ENCODE measurements around the gene LRMDA.

Gene LRMDA

DNA sequence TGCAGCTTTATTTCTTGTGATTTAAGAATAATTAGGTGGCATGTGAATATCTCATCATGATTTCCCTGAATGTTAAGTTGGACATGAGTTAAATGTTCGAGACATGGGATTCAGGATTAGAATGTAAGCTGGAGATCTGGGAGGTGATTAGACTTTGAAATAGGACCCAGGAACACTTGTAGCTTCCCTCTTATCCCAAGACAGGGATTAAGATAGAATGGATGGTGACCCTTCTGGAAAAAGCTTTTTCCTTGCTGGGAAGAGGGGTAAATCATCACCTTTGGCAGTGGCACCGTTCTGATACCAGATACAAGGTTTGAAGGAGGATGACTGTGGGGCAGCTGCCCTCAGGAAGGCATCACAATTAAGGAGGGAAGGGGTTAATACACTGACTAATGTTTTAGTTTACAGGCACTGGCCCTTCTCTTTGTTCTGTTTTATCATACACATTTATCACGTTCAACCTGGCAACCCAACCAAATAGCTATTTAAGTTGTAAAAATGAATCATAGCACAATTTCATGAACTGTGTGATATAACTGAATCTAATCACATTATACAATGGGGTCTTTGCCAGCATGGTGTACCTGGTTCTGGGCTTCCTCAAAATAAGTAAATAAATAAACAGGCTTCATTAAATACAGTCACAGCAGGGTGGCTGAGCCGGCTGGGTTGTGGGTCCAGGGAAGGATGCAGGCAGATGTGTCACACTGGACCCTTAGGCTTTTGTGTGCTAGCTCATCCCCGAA, 212.7 kb downstream of the LRMDA start:
- TF ChIP-seq EZH2phosphoT487 (IDR thresholded peaks at IDR 0.05; ENCODE audit: low read depth) (no peak), CTCF (IDR thresholded peaks at IDR 0.05; ENCODE audit: low read depth, low read length) (no peak)
- H3K4me1 ChIP-seq (ENCODE audit: low read length): no peaks in the 10 kb centered on the region
- no peaks in the 10 kb centered on the region for H3K27me3 ChIP-seq (ENCODE audit: low read depth, low read length)
- no peaks in the 10 kb centered on the region for H4K20me1 ChIP-seq (ENCODE audit: insufficient read depth, low read length)
- no peak overlapping the region for H3K27ac ChIP-seq (ENCODE audit: low read length)
- no peak overlapping the region for H3K4me2 ChIP-seq (ENCODE audit: low read length)
- no peak overlapping the region for H3K9ac ChIP-seq (ENCODE audit: low read length)
- no peaks in the 10 kb centered on the region for H3K36me3 ChIP-seq (replicated peaks; ENCODE audit: low read depth, low read length)
- H3K79me2 ChIP-seq (ENCODE audit: low read length): no peaks in the 10 kb centered on the region
- H2AFZ ChIP-seq (ENCODE audit: low read depth, low read length): no peak overlapping the region
- H3K9me3 ChIP-seq (ENCODE audit: insufficient read depth, low read length): no peaks in the 10 kb centered on the region
- H3K4me3 ChIP-seq (ENCODE audit: low read length): no peak overlapping the region

GRCh38 chr10:75645704-75646103, 214.3 kb downstream of the LRMDA start:
- H3K27ac ChIP-seq (ENCODE audit: low read length): no peak overlapping the region
- no peaks in the 10 kb centered on the region for H3K79me2 ChIP-seq (ENCODE audit: low read length)
- no peaks in the 10 kb centered on the region for H4K20me1 ChIP-seq (ENCODE audit: insufficient read depth, low read length)
- H3K4me2 ChIP-seq (ENCODE audit: low read length): no peak overlapping the region
- H3K27me3 ChIP-seq (ENCODE audit: low read depth, low read length): no peaks in the 10 kb centered on the region
- no peaks in the 10 kb centered on the region for H3K4me1 ChIP-seq (ENCODE audit: low read length)
- TF ChIP-seq CTCF (IDR thresholded peaks at IDR 0.05; ENCODE audit: low read depth, low read length): no peak
- no peak for TF ChIP-seq EZH2phosphoT487 (IDR thresholded peaks at IDR 0.05; ENCODE audit: low read depth)
- H3K4me3 ChIP-seq (ENCODE audit: low read length): no peak overlapping the region
- H3K9me3 ChIP-seq (ENCODE audit: insufficient read depth, low read length): no peaks in the 10 kb centered on the region
- H2AFZ ChIP-seq (ENCODE audit: low read depth, low read length): no peak overlapping the region
- no peaks in the 10 kb centered on the region for H3K36me3 ChIP-seq (replicated peaks; ENCODE audit: low read depth, low read length)
- H3K9ac ChIP-seq (ENCODE audit: low read length): no peak overlapping the region

GRCh38 chr10:75646218-75646915, 214.9 kb downstream of the LRMDA start:
- no peak for TF ChIP-seq EZH2phosphoT487 (IDR thresholded peaks at IDR 0.05; ENCODE audit: low read depth)
- no peak for TF ChIP-seq CTCF (IDR thresholded peaks at IDR 0.05; ENCODE audit: low read depth, low read length)
- Histone ChIP-seq H3K4me1 (ENCODE audit: low read length) (no peaks in the 10 kb centered on the region), H3K9me3 (ENCODE audit: insufficient read depth, low read length) (no peaks in the 10 kb centered on the region), H3K4me2 (ENCODE audit: low read length) (no peak overlapping the region), H3K27me3 (ENCODE audit: low read depth, low read length) (no peaks in the 10 kb centered on the region), H3K27ac (ENCODE audit: low read length) (no peak overlapping the region), H3K36me3 (replicated peaks; ENCODE audit: low read depth, low read length) (no peaks in the 10 kb centered on the region), H4K20me1 (ENCODE audit: insufficient read depth, low read length) (no peaks in the 10 kb centered on the region), H3K9ac (ENCODE audit: low read length) (no peak overlapping the region), H3K4me3 (ENCODE audit: low read length) (no peak overlapping the region), H2AFZ (ENCODE audit: low read depth, low read length) (no peak overlapping the region), H3K79me2 (ENCODE audit: low read length) (no peaks in the 10 kb centered on the region)

- Histone ChIP-seq H2AFZ (ENCODE audit: low read depth, low read length) (no peak overlapping the region), H3K27me3 (ENCODE audit: low read depth, low read length) (no peaks in the 10 kb centered on the region), H3K9me3 (ENCODE audit: insufficient read depth, low read length) (no peaks in the 10 kb centered on the region), H4K20me1 (ENCODE audit: insufficient read depth, low read length) (no peaks in the 10 kb centered on the region), H3K4me1 (ENCODE audit: low read length) (no peaks in the 10 kb centered on the region), H3K27ac (ENCODE audit: low read length) (no peak overlapping the region), H3K4me3 (ENCODE audit: low read length) (no peak overlapping the region), H3K79me2 (ENCODE audit: low read length) (no peaks in the 10 kb centered on the region), H3K36me3 (replicated peaks; ENCODE audit: low read depth, low read length) (no peaks in the 10 kb centered on the region), H3K9ac (ENCODE audit: low read length) (no peak overlapping the region), H3K4me2 (ENCODE audit: low read length) (no peak overlapping the region)
- TF ChIP-seq CTCF (IDR thresholded peaks at IDR 0.05; ENCODE audit: low read depth, low read length): no peak
- TF ChIP-seq EZH2phosphoT487 (IDR thresholded peaks at IDR 0.05; ENCODE audit: low read depth): no peak
Measured at GRCh38 chr10:75646916-75647315, 215.5 kb downstream of the LRMDA start.

Measured in OCI-LY3 (cell line).